ENCODE data around the gene SASH1.

GRCh38 chr6:148500402-148500801 lies 157.8 kb downstream of the SASH1 start:
- TF ChIP-seq EZH2 (IDR thresholded peaks at IDR 0.05; ENCODE audit: borderline replicate concordance, low read depth, low read length, severe bottlenecking) (no peak), CTCF (IDR thresholded peaks at IDR 0.05; ENCODE audit: extremely low read depth in 1 of 2, insufficient read depth in 1 of 2, low read depth in 1 of 2, low read length in 2 of 2) (no peak), POLR2AphosphoS5 (IDR thresholded peaks at IDR 0.05; ENCODE audit: insufficient read depth, low read depth, low read length) (no peak), FOS (IDR thresholded peaks at IDR 0.05; ENCODE audit: borderline replicate concordance, insufficient read depth, low read length) (no peak), POLR2A (IDR thresholded peaks at IDR 0.05; ENCODE audit: low read depth, low read length) (no peak), MYC (IDR thresholded peaks at IDR 0.05; ENCODE audit: low read depth, low read length) (no peak), MAX (IDR thresholded peaks at IDR 0.05; ENCODE audit: insufficient read depth, insufficient read length) (no peak)

All from endothelial cell of umbilical vein (primary cell).